ENCODE measurements around the gene PGAP6.

- TF ChIP-seq CTCF (conservative IDR thresholded peaks at IDR 0.05; ENCODE audit: low read depth, low read length) (no peak), FOS (IDR thresholded peaks at IDR 0.05; ENCODE audit: low read depth, low read length) (no peak), BHLHE40 (IDR thresholded peaks at IDR 0.05; ENCODE audit: low read depth, low read length) (no peak), POLR2A (IDR thresholded peaks at IDR 0.05; ENCODE audit: low read depth, low read length) (no peak), CHD1 (IDR thresholded peaks at IDR 0.05; ENCODE audit: low read depth, low read length) (no peak), CEBPB (IDR thresholded peaks at IDR 0.05; ENCODE audit: low read depth, low read length) (no peak), MAFK (IDR thresholded peaks at IDR 0.05; ENCODE audit: low read depth, low read length) (no peak), MXI1 (IDR thresholded peaks at IDR 0.05; ENCODE audit: borderline replicate concordance, low read depth, low read length) (no peak), RAD21 (IDR thresholded peaks at IDR 0.05; ENCODE audit: low read length) (no peak), SMC3 (IDR thresholded peaks at IDR 0.05; ENCODE audit: low read depth, low read length) (no peak)
- TF ChIP-seq, protein P1, sequence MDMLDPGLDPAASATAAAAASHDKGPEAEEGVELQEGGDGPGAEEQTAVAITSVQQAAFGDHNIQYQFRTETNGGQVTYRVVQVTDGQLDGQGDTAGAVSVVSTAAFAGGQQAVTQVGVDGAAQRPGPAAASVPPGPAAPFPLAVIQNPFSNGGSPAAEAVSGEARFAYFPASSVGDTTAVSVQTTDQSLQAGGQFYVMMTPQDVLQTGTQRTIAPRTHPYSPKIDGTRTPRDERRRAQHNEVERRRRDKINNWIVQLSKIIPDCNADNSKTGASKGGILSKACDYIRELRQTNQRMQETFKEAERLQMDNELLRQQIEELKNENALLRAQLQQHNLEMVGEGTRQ (IDR thresholded peaks at IDR 0.05; ENCODE audit: low read depth, low read length), result no peak
- TF ChIP-seq, protein P2, sequence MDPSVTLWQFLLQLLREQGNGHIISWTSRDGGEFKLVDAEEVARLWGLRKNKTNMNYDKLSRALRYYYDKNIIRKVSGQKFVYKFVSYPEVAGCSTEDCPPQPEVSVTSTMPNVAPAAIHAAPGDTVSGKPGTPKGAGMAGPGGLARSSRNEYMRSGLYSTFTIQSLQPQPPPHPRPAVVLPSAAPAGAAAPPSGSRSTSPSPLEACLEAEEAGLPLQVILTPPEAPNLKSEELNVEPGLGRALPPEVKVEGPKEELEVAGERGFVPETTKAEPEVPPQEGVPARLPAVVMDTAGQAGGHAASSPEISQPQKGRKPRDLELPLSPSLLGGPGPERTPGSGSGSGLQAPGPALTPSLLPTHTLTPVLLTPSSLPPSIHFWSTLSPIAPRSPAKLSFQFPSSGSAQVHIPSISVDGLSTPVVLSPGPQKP (IDR thresholded peaks at IDR 0.05; ENCODE audit: borderline replicate concordance, low read depth, low read length), result no peak
These were observed 43.7 kb downstream of the PGAP6 start for GRCh38 chr16:337975-338575.
